CD14-positive monocyte (primary cell): Measurements from ENCODE around the gene SEMA7A. TPM values are rescaled to one million over a fixed set of nuclear protein-coding genes. Genes with fewer than 3 reads are reported as not detected.

Experiments used
- DNase-seq, 3 donors: peaks; one replicate each; pipeline ENCODE4 v3.0.0-alpha.2; 2011 to 2022
- H2AFZ ChIP-seq: 2 replicates; pipeline ENCODE4 v1.6.0; 2012; ENCODE audit warnings: mild to moderate bottlenecking, low read depth, low read length, inconsistent platforms; ENCODE audit not compliant: insufficient read depth, poor library complexity, severe bottlenecking
- H3K27ac ChIP-seq, 2 donors: 1 replicate in 1 of 2; 2 replicates in 1 of 2; pipeline ENCODE4 v1.5.1; 2012 to 2013; ENCODE audit warnings: low read length in 2 of 2, control low read depth in 1 of 2, inconsistent platforms in 1 of 2, low read depth in 1 of 2, mild to moderate bottlenecking in 1 of 2
- H3K27me3 ChIP-seq, 2 donors: one replicate each; pipeline versions ENCODE4 v1.6.0 to v1.6.1; 2011 to 2013; ENCODE audit warnings: low read length in 2 of 2; ENCODE audit not compliant: control insufficient read depth in 2 of 2, insufficient read depth in 2 of 2
- H3K36me3 ChIP-seq, 2 donors: replicated peaks in 1 of 2; 1 replicate in 1 of 2; 2 replicates in 1 of 2; pipeline versions ENCODE4 v1.5.1 to v1.6.1; 2012 to 2013; ENCODE audit warnings: low read length in 2 of 2, control low read depth in 1 of 2, inconsistent platforms in 1 of 2, mild to moderate bottlenecking in 1 of 2; ENCODE audit not compliant: insufficient read depth in 2 of 2, control insufficient read depth in 1 of 2
- H3K4me1 ChIP-seq, 2 donors: 1 replicate in 1 of 2; 2 replicates in 1 of 2; pipeline versions ENCODE4 v1.5.1 to v1.6.1; 2012 to 2013; ENCODE audit warnings: low read length in 2 of 2, control low read depth in 1 of 2, inconsistent platforms in 1 of 2, mild to moderate bottlenecking in 1 of 2, moderate library complexity in 1 of 2; ENCODE audit not compliant: insufficient read depth in 2 of 2, control insufficient read depth in 1 of 2
- H3K4me2 ChIP-seq: replicated peaks from 2 replicates; pipeline ENCODE3; 2012; ENCODE audit warnings: low read length, moderate library complexity, mild to moderate bottlenecking; ENCODE audit not compliant: poor library complexity, severe bottlenecking; ENCODE audit errors: extremely low read depth
- H3K4me3 ChIP-seq, 3 experiments: fragments of 200-600 bp in 1 of 3; sonication (generic) in 1 of 3; replicated peaks in 1 of 3; 1 replicate in 2 of 3; 2 replicates in 1 of 3; pipeline ENCODE4 v1.5.1; 2011 to 2013; ENCODE audit warnings: low read length in 3 of 3, mild to moderate bottlenecking in 3 of 3, control low read depth in 2 of 3, low read depth in 2 of 3, inconsistent platforms in 1 of 3, moderate library complexity in 1 of 3
- H3K79me2 ChIP-seq: 2 replicates; pipeline ENCODE4 v1.6.0; 2012; ENCODE audit warnings: mild to moderate bottlenecking, control low read depth, inconsistent platforms, low read length, moderate library complexity; ENCODE audit not compliant: insufficient read depth
- H3K9ac ChIP-seq: 2 replicates; pipeline ENCODE4 v1.6.0; 2017; ENCODE audit warnings: low read length, mild to moderate bottlenecking; ENCODE audit not compliant: insufficient read depth, poor library complexity, severe bottlenecking
- H3K9me3 ChIP-seq, 2 donors: replicated peaks in 1 of 2; 1 replicate in 1 of 2; 2 replicates in 1 of 2; pipeline versions ENCODE4 v1.5.1 to v1.6.1; 2012 to 2013; ENCODE audit warnings: low read length in 2 of 2, control low read depth in 1 of 2; ENCODE audit not compliant: control insufficient read depth in 1 of 2, insufficient read depth in 1 of 2
- H4K20me1 ChIP-seq: 2 replicates; pipeline ENCODE4 v1.6.0; 2012; ENCODE audit warnings: mild to moderate bottlenecking, low read length, control low read depth, moderate library complexity; ENCODE audit not compliant: insufficient read depth
- H3K27ac Mint-ChIP-seq, 7 donors: one replicate each; pipeline ENCODE4 v1.8.0; 2020; ENCODE audit warnings: mild to moderate bottlenecking in 7 of 7, mixed read lengths in 7 of 7, moderate library complexity in 6 of 7, inconsistent platforms in 2 of 7
- H3K27me3 Mint-ChIP-seq, 3 donors: one replicate each; pipeline ENCODE4 v1.8.0; 2021 to 2022; ENCODE audit warnings: low read depth in 3 of 3, mild to moderate bottlenecking in 3 of 3, mixed read lengths in 3 of 3, moderate library complexity in 3 of 3, inconsistent platforms in 1 of 3
- H3K36me3 Mint-ChIP-seq, 2 donors: one replicate each; pipeline ENCODE4 v1.8.0; 2020; ENCODE audit warnings: mixed read lengths in 2 of 2, inconsistent platforms in 1 of 2, mild to moderate bottlenecking in 1 of 2
- H3K4me1 Mint-ChIP-seq: one replicate; pipeline ENCODE4 v1.8.0; 2020; ENCODE audit warnings: mild to moderate bottlenecking, mixed read lengths
- H3K4me3 Mint-ChIP-seq, 2 donors: one replicate each; pipeline ENCODE4 v1.8.0; 2020; ENCODE audit warnings: mild to moderate bottlenecking in 2 of 2, mixed read lengths in 2 of 2, moderate library complexity in 1 of 2
- H3K9me3 Mint-ChIP-seq, 7 donors: one replicate each; pipeline ENCODE4 v1.8.0; 2020 to 2022; ENCODE audit warnings: mixed read lengths in 7 of 7, mild to moderate bottlenecking in 6 of 7, moderate library complexity in 6 of 7, inconsistent platforms in 2 of 7
- CTCF ChIP-seq: fragments of 200-600 bp; IDR thresholded peaks from one replicate; pipeline ENCODE4 v1.8.0; 2022; ENCODE audit warnings: antibody characterized with exemption, mild to moderate bottlenecking
- WGBS: methylation state at CpG from one replicate; pipeline ENCODE4 v1.1.5; 2013; ENCODE audit warnings: missing lambda C conversion rate; ENCODE audit not compliant: insufficient coverage; 5-methylcytosine and 5-hydroxymethylcytosine counted together
- intact Hi-C, 2 donors: fragments of 100-400 bp; cut with micrococcal nuclease; formaldehyde crosslinking; loops; one replicate each; pipeline versions ENCODE4 v1.15.0 to v1.15.1; 2023
- polyA plus RNA-seq, 3 donors: library from polyadenylated mRNA; depleted of rRNA in 1 of 3; unstranded in 2 of 3; stranded (reverse) in 1 of 3; fragments of 300-500 nt in 2 of 3; fragments of >200 nt in 1 of 3; fragmentation: Illumina TruSeq in 2 of 3; gene quantifications; 1 replicate in 2 of 3; 2 replicates in 1 of 3; pipeline ENCODE4 v1.2.3, GENCODE V29; 2012 to 2021

Gene SEMA7A
- polyA plus RNA-seq, 3 donors, result 0.04 to 4.8 (median 0.15) TPM

- Mint-ChIP-seq H3K4me1 (peaks cover 30% of the 10 kb centered on the region), H3K36me3 (no peaks in the 10 kb centered on the region), H3K27me3 (peaks cover 6 to 11% (median 9%) of the 10 kb centered on the region in 3 donors), H3K27ac (no peak overlapping the region), H3K4me3 (no peak overlapping the region), H3K9me3 (peaks cover 0 to 2% (median 0%) of the 10 kb centered on the region in 7 donors)
- Histone ChIP-seq H4K20me1 (no peaks in the 10 kb centered on the region), H3K36me3 (no peaks in the 10 kb centered on the region), H3K9ac (no peak overlapping the region), H3K27me3 (peaks cover 0 to 4% of the 10 kb centered on the region in 2 donors), H3K79me2 (no peaks in the 10 kb centered on the region), H3K4me1 (peaks cover 26% of the 10 kb centered on the region in 2 donors), H3K4me2 (no peak overlapping the region), H2AFZ (no peak overlapping the region), H3K9me3 (no peaks in the 10 kb centered on the region), H3K4me3 (no peak overlapping the region), H3K27ac (no peak overlapping the region)
- no peak for TF ChIP-seq CTCF
- intact Hi-C loops, result no loop called here
- WGBS, result 82% methylated on average over 7 of the region's 7 CpGs
- no peak for DNase-seq
Observed at GRCh38 chr15:74425630-74426029, 8.1 kb downstream of the SEMA7A start.

GRCh38 chr15:74424901-74425528 is 8.7 kb downstream of the SEMA7A start:
- H3K4me1 ChIP-seq, result peaks cover 25 to 26% of the 10 kb centered on the region in 2 donors
- no peak overlapping the region for H3K4me2 ChIP-seq
- peaks cover 3 to 8% (median 5%) of the 10 kb centered on the region in 3 donors for H3K27me3 Mint-ChIP-seq
- no peak for TF ChIP-seq CTCF
- H3K36me3 Mint-ChIP-seq, result no peaks in the 10 kb centered on the region
- peaks cover 28% of the 10 kb centered on the region for H3K4me1 Mint-ChIP-seq
- H2AFZ ChIP-seq, result no peak overlapping the region
- H3K27ac ChIP-seq, result no peak overlapping the region
- no peaks in the 10 kb centered on the region for H3K79me2 ChIP-seq
- no peaks in the 10 kb centered on the region for H4K20me1 ChIP-seq
- no peak for DNase-seq
- no peaks in the 10 kb centered on the region for H3K27me3 ChIP-seq
- peak overlapping the region in 1 of 7 donors; percentile 35 for H3K27ac Mint-ChIP-seq
- WGBS, result 94% methylated on average over 4 of the region's 8 CpGs
- no peak overlapping the region for H3K4me3 Mint-ChIP-seq
- intact Hi-C loops, result no loop called here
- H3K9me3 ChIP-seq, result no peaks in the 10 kb centered on the region
- no peak overlapping the region for H3K9ac ChIP-seq
- H3K9me3 Mint-ChIP-seq, result peaks cover 0 to 2% (median 0%) of the 10 kb centered on the region in 7 donors
- no peak overlapping the region for H3K4me3 ChIP-seq
- no peaks in the 10 kb centered on the region for H3K36me3 ChIP-seq
